ENCODE results near the gene FRMD1.

GRCh38 chr6:168021581-168021980 lies 57.4 kb downstream of the FRMD1 start:
- no peak for TF ChIP-seq CTCF (IDR thresholded peaks at IDR 0.05 in 2 of 3, conservative IDR thresholded peaks at IDR 0.05 in 1 of 3; ENCODE audit: borderline replicate concordance in 1 of 3, insufficient read depth in 1 of 3, low read depth in 2 of 3, low read length in 2 of 3)
- TF ChIP-seq POLR2A (IDR thresholded peaks at IDR 0.05; ENCODE audit: borderline replicate concordance, extremely low read depth, insufficient read depth, insufficient read length) = no peak
- TF ChIP-seq YY1 (IDR thresholded peaks at IDR 0.05; ENCODE audit: extremely low read depth, insufficient replicate concordance, low read depth, low read length) = no peak
- no peak for TF ChIP-seq EGR1 (IDR thresholded peaks at IDR 0.05; ENCODE audit: low read depth)
- TF ChIP-seq POLR2AphosphoS5 (IDR thresholded peaks at IDR 0.05; ENCODE audit: low read depth, low read length) = no peak
- no peak for TF ChIP-seq ELF1 (IDR thresholded peaks at IDR 0.05; ENCODE audit: borderline replicate concordance, low read depth)
- TF ChIP-seq MAX (IDR thresholded peaks at IDR 0.05) = no peak
- no peak for TF ChIP-seq JUND (IDR thresholded peaks at IDR 0.05)
- no peak for TF ChIP-seq ZNF274 (IDR thresholded peaks at IDR 0.05; ENCODE audit: low read depth, low read length)
- no peak for TF ChIP-seq SIN3A (IDR thresholded peaks at IDR 0.05; ENCODE audit: low read depth)
- TF ChIP-seq FOSL1 (IDR thresholded peaks at IDR 0.05; ENCODE audit: low read depth) = no peak

Data from HCT116 (cell line).